IMR-90 (cell line): ENCODE measurements around the gene STAT6. TPM values are rescaled to one million over a fixed set of nuclear protein-coding genes. Genes with fewer than 3 reads are reported as not detected.

Source experiments
- ATAC-seq: fragments of 200-7000 bp; cut with Tn5 transposase; 2 replicates; pipeline ENCODE4 v1.9.1; 2020; ENCODE audit warnings: low read depth, mild to moderate bottlenecking, moderate library complexity
- BruUV-seq: library from RNA; stranded (reverse); fragments of 400-500 nt; replicated peaks from 2 replicates; lab custom pipeline; 2021; lab: Mats Ljungman, UMichigan
- CTCF ChIA-PET: fragments of 300-600 bp; formaldehyde crosslinking; extraction: SDS; loops from one replicate; lab custom pipeline; 2021; ENCODE audit warnings: antibody characterized with exemption; lab: Yijun Ruan, JAX
- POLR2A ChIA-PET: fragments of 300-600 bp; sonication (Branson Sonifier 250); formaldehyde crosslinking; loops from one replicate; lab custom pipeline; 2022; ENCODE audit warnings: antibody characterized with exemption; ENCODE audit not compliant: unreplicated experiment; lab: Charles Lee
- DNase-seq: peaks from one replicate; pipeline ENCODE4 v3.0.0; 2013
- H2AFZ ChIP-seq: replicated peaks from 2 replicates; pipeline ENCODE3; 2013; ENCODE audit warnings: low read length, mild to moderate bottlenecking; ENCODE audit not compliant: poor library complexity
- H2AK5ac ChIP-seq: 2 replicates; pipeline ENCODE4 v1.6.1; 2013; ENCODE audit warnings: low read depth, low read length, inconsistent platforms
- H2AK9ac ChIP-seq: replicated peaks from 2 replicates; pipeline ENCODE3; 2013; ENCODE audit warnings: mild to moderate bottlenecking, low read depth, low read length, moderate library complexity; ENCODE audit not compliant: poor library complexity
- H2BK120ac ChIP-seq: 2 replicates; pipeline ENCODE4 v1.6.1; 2013; ENCODE audit warnings: low read depth, low read length, inconsistent platforms
- H2BK15ac ChIP-seq: 3 replicates; pipeline ENCODE4 v1.6.1; 2013; ENCODE audit warnings: low read depth, low read length, inconsistent platforms
- H2BK20ac ChIP-seq: 2 replicates; pipeline ENCODE4 v1.6.1; 2013; ENCODE audit warnings: low read depth, mild to moderate bottlenecking, inconsistent platforms, low read length, moderate library complexity
- H2BK5ac ChIP-seq: 2 replicates; pipeline ENCODE4 v1.6.1; 2013; ENCODE audit warnings: mild to moderate bottlenecking, low read depth, low read length, inconsistent platforms; ENCODE audit not compliant: poor library complexity, severe bottlenecking
- H3K14ac ChIP-seq: replicated peaks from 2 replicates; pipeline ENCODE4 v1.6.1; 2013; ENCODE audit warnings: low read depth, low read length, inconsistent platforms
- H3K18ac ChIP-seq: 2 replicates; pipeline ENCODE4 v1.6.1; 2013; ENCODE audit warnings: low read depth, low read length, control low read depth
- H3K23ac ChIP-seq: 2 replicates; pipeline ENCODE4 v1.6.1; 2013; ENCODE audit warnings: low read depth, low read length, inconsistent platforms
- H3K27ac ChIP-seq: 2 replicates; pipeline ENCODE4 v1.5.1; 2013; ENCODE audit warnings: mild to moderate bottlenecking, control low read depth, low read length; ENCODE audit not compliant: insufficient read depth
- H3K27me3 ChIP-seq: 2 replicates; pipeline ENCODE4 v1.6.1; 2013; ENCODE audit warnings: low read length; ENCODE audit not compliant: control insufficient read depth, insufficient read depth
- H3K36me3 ChIP-seq: 2 replicates; pipeline ENCODE4 v1.6.1; 2013; ENCODE audit warnings: low read length, mixed read lengths; ENCODE audit not compliant: control insufficient read depth, insufficient read depth
- H3K4ac ChIP-seq: 2 replicates; pipeline ENCODE4 v1.6.1; 2013; ENCODE audit warnings: low read depth, low read length, inconsistent platforms
- H3K4me1 ChIP-seq: 2 replicates; pipeline ENCODE4 v1.6.1; 2013; ENCODE audit warnings: low read length, mixed read lengths; ENCODE audit not compliant: control insufficient read depth, insufficient read depth
- H3K4me2 ChIP-seq: 2 replicates; pipeline ENCODE4 v1.6.1; 2013; ENCODE audit warnings: low read depth, mild to moderate bottlenecking, control low read depth, low read length, moderate library complexity
- H3K4me3 ChIP-seq: 2 replicates; pipeline ENCODE4 v1.5.1; 2013; ENCODE audit warnings: low read depth, mild to moderate bottlenecking, control low read depth, low read length, moderate library complexity; ENCODE audit not compliant: insufficient read depth
- H3K56ac ChIP-seq: 2 replicates; pipeline ENCODE4 v1.6.1; 2013; ENCODE audit warnings: low read length, inconsistent platforms; ENCODE audit not compliant: insufficient read depth; ENCODE audit errors: extremely low read depth
- H3K79me1 ChIP-seq, 2 experiments: 2 replicates each; pipeline ENCODE4 v1.6.1; 2013; ENCODE audit warnings: low read length in 2 of 2, inconsistent platforms in 1 of 2, low read depth in 1 of 2
- H3K9ac ChIP-seq: 2 replicates; pipeline ENCODE4 v1.6.1; 2013; ENCODE audit warnings: low read depth, low read length, control low read depth
- H3K9me1 ChIP-seq: 2 replicates; pipeline ENCODE4 v1.6.1; 2013; ENCODE audit warnings: low read length, inconsistent platforms; ENCODE audit not compliant: insufficient read depth
- H3K9me3 ChIP-seq: 2 replicates; pipeline ENCODE4 v1.6.1; 2013; ENCODE audit warnings: low read length; ENCODE audit not compliant: control insufficient read depth, insufficient read depth
- H4K20me1 ChIP-seq: 2 replicates; pipeline ENCODE4 v1.6.1; 2013; ENCODE audit warnings: low read length, inconsistent platforms; ENCODE audit not compliant: insufficient read depth
- H4K5ac ChIP-seq: 2 replicates; pipeline ENCODE4 v1.6.1; 2013; ENCODE audit warnings: mild to moderate bottlenecking, low read depth, low read length, control low read depth
- H4K8ac ChIP-seq, 2 experiments: 2 replicates each; pipeline ENCODE4 v1.6.1; 2013; ENCODE audit warnings: low read depth in 2 of 2, low read length in 2 of 2, control low read depth in 1 of 2, inconsistent platforms in 1 of 2
- H4K91ac ChIP-seq: 2 replicates; pipeline ENCODE4 v1.6.1; 2013; ENCODE audit warnings: low read depth, low read length, inconsistent platforms; ENCODE audit not compliant: insufficient read depth
- BHLHE40 ChIP-seq: fragments of 150-350 bp; IDR thresholded peaks from 2 replicates; pipeline ENCODE4 v1.6.1; 2016; ENCODE audit warnings: mild to moderate bottlenecking, low read depth, low read length
- CEBPB ChIP-seq: IDR thresholded peaks from 2 replicates; pipeline ENCODE4 v1.6.1; 2012; ENCODE audit warnings: low read depth, low read length, improper control_type of control experiment
- CHD1 ChIP-seq: IDR thresholded peaks from 2 replicates; pipeline ENCODE4 v1.6.1; 2012; ENCODE audit warnings: low read depth, low read length, improper control_type of control experiment
- CTCF ChIP-seq: conservative IDR thresholded peaks from 2 replicates; pipeline ENCODE4 v1.5.1; 2012; ENCODE audit warnings: mild to moderate bottlenecking, low read depth, low read length, improper control_type of control experiment
- ELK1 ChIP-seq: fragments of 150-350 bp; IDR thresholded peaks from 2 replicates; pipeline ENCODE4 v1.6.1; 2016; ENCODE audit warnings: low read depth, mild to moderate bottlenecking, low read length, moderate library complexity, borderline replicate concordance
- FOS ChIP-seq: fragments of 150-350 bp; IDR thresholded peaks from 2 replicates; pipeline ENCODE4 v1.6.1; 2016; ENCODE audit warnings: low read depth, low read length
- MAFK ChIP-seq: IDR thresholded peaks from 2 replicates; pipeline ENCODE4 v1.6.1; 2012; ENCODE audit warnings: low read depth, low read length, improper control_type of control experiment
- MAZ ChIP-seq: IDR thresholded peaks from 2 replicates; pipeline ENCODE4 v1.6.1; 2012; ENCODE audit warnings: low read depth, mild to moderate bottlenecking, low read length, improper control_type of control experiment, moderate library complexity, borderline replicate concordance
- MXI1 ChIP-seq: IDR thresholded peaks from 2 replicates; pipeline ENCODE4 v1.6.1; 2012; ENCODE audit warnings: low read depth, mild to moderate bottlenecking, low read length, moderate library complexity, borderline replicate concordance
- NFE2L2 ChIP-seq: fragments of 150-350 bp; IDR thresholded peaks from 2 replicates; pipeline ENCODE4 v1.6.1; 2016; ENCODE audit warnings: low read depth, mild to moderate bottlenecking, low read length
- POLR2A ChIP-seq: IDR thresholded peaks from 2 replicates; pipeline ENCODE4 v1.6.1; 2012; ENCODE audit warnings: mild to moderate bottlenecking, low read depth, low read length
- RAD21 ChIP-seq: IDR thresholded peaks from 2 replicates; pipeline ENCODE4 v1.6.1; 2012; ENCODE audit warnings: low read length, improper control_type of control experiment
- RCOR1 ChIP-seq: IDR thresholded peaks from 2 replicates; pipeline ENCODE4 v1.6.1; 2012; ENCODE audit warnings: mild to moderate bottlenecking, low read length, improper control_type of control experiment; ENCODE audit not compliant: insufficient replicate concordance
- RFX5 ChIP-seq: IDR thresholded peaks from 2 replicates; pipeline ENCODE4 v1.8.0; 2012; ENCODE audit warnings: low read depth, mild to moderate bottlenecking, low read length, moderate library complexity
- SMC3 ChIP-seq: fragments of 150-350 bp; IDR thresholded peaks from 2 replicates; pipeline ENCODE4 v1.6.1; 2016; ENCODE audit warnings: low read depth, mild to moderate bottlenecking, antibody characterized with exemption, low read length, moderate library complexity
- USF2 ChIP-seq: fragments of 150-350 bp; IDR thresholded peaks from 2 replicates; pipeline ENCODE4 v1.6.1; 2017; ENCODE audit warnings: mild to moderate bottlenecking, antibody characterized with exemption, low read length, low read depth
- WGBS, 2 experiments: methylation state at CpG; one replicate each; pipeline versions ENCODE4 v1.1.5 to v1.1.7; 2013; ENCODE audit warnings: missing lambda C conversion rate in 2 of 2; ENCODE audit not compliant: insufficient read length in 1 of 2; ENCODE audit errors: extremely low coverage in 2 of 2; 5-methylcytosine and 5-hydroxymethylcytosine counted together
- dilution Hi-C: fragments of 300-500 bp; cut with HindIII; formaldehyde crosslinking; loops from one replicate; pipeline ENCODE4 v1.14.3; 2018; ENCODE audit warnings: low sequenced_read_pairs; ENCODE audit not compliant: unreplicated experiment
- in situ Hi-C: fragments of 300-500 bp; cut with MboI; formaldehyde crosslinking; loops from 3 replicates; pipeline ENCODE4 v1.14.3; 2019; ENCODE audit warnings: low sequenced_read_pairs, inconsistent platforms, mixed read lengths
- intact Hi-C: fragments of 100-400 bp; cut with micrococcal nuclease; formaldehyde crosslinking; loops from 2 replicates; pipeline ENCODE4 v1.10.0; 2022
- polyA plus RNA-seq, 3 experiments: library from polyadenylated mRNA; depleted of rRNA; stranded (reverse); fragments of >200 nt; gene quantifications; 2 replicates each; pipeline ENCODE4 v1.2.3, GENCODE V29; 2012; ENCODE audit warnings: low replicate concordance in 1 of 3
- total RNA-seq: library from RNA; depleted of rRNA; stranded (reverse); fragments of >200 nt; gene quantifications from 2 replicates; pipeline ENCODE4 v1.2.3, GENCODE V29; 2012

STAT6 gene
- total and polyA plus RNA-seq, 2 of the 4 experiments (the other 2 are of a cell fraction), result 43.4 to 96.9 TPM

GRCh38 chr12:57055824-57056223 is 55.3 kb downstream of the STAT6 start:
- CTCF ChIA-PET, result interaction anchor here (1.8 kb wide), 1 partner anchor 47 kb away, joined by 7 read pairs; no protein-coding TSS in a partner anchor
- DNase-seq (no peak), ATAC-seq (no peak)
- H3K4me1 ChIP-seq, result no peaks in the 10 kb centered on the region
- H4K20me1 ChIP-seq, result no peaks in the 10 kb centered on the region
- H3K9me3 ChIP-seq, result no peaks in the 10 kb centered on the region
- in situ Hi-C loops, result no loop called here
- no peak overlapping the region for H3K4me3 ChIP-seq
- no peak overlapping the region for H2BK20ac ChIP-seq
- H3K4me2 ChIP-seq, result no peak overlapping the region
- peaks cover 2% of the 10 kb centered on the region; the same call in 1 of the 2 replicates for H3K27me3 ChIP-seq
- no peak overlapping the region for H3K27ac ChIP-seq
- H3K9me1 ChIP-seq, result no peaks in the 10 kb centered on the region
- no peak overlapping the region for H3K23ac ChIP-seq
- no peak overlapping the region for H2AK5ac ChIP-seq
- H3K14ac ChIP-seq, result no peak overlapping the region
- no CpG with 5 or more reads among the region's 3 CpGs for WGBS, 2 experiments
- TF ChIP-seq POLR2A (no peak), NFE2L2 (no peak), RFX5 (no peak), RCOR1 (no peak), BHLHE40 (no peak), RAD21 (no peak), MAZ (no peak), MXI1 (no peak), MAFK (no peak), CEBPB (no peak), USF2 (no peak), FOS (no peak), SMC3 (no peak), CHD1 (no peak), CTCF (no peak), ELK1 (no peak)
- no peak overlapping the region for H3K9ac ChIP-seq
- peaks cover 13% of the 10 kb centered on the region for H3K36me3 ChIP-seq
- POLR2A ChIA-PET, result no interaction called here
- no peak overlapping the region for H4K5ac ChIP-seq
- no peak overlapping the region for H4K8ac ChIP-seq
- no peaks in the 10 kb centered on the region for H3K79me1 ChIP-seq
- H3K56ac ChIP-seq, result no peak overlapping the region
- H2BK15ac ChIP-seq, result no peak overlapping the region
- no TSS peak for BruUV-seq
- no peak overlapping the region for H2AFZ ChIP-seq
- no peak overlapping the region for H2BK120ac ChIP-seq
- H2AK9ac ChIP-seq, result no peak overlapping the region
- H3K4ac ChIP-seq, result no peak overlapping the region
- H2BK5ac ChIP-seq, result no peak overlapping the region
- no peak overlapping the region for H4K91ac ChIP-seq
- no peak overlapping the region for H3K18ac ChIP-seq
- dilution Hi-C loops, result no loop called here
- intact Hi-C loops, result no loop called here
